Measurements from ENCODE around the gene KIF1B. TPM values are rescaled to one million over a fixed set of nuclear protein-coding genes. Genes with fewer than 3 reads are reported as not detected.

KIF1B gene, protein sequence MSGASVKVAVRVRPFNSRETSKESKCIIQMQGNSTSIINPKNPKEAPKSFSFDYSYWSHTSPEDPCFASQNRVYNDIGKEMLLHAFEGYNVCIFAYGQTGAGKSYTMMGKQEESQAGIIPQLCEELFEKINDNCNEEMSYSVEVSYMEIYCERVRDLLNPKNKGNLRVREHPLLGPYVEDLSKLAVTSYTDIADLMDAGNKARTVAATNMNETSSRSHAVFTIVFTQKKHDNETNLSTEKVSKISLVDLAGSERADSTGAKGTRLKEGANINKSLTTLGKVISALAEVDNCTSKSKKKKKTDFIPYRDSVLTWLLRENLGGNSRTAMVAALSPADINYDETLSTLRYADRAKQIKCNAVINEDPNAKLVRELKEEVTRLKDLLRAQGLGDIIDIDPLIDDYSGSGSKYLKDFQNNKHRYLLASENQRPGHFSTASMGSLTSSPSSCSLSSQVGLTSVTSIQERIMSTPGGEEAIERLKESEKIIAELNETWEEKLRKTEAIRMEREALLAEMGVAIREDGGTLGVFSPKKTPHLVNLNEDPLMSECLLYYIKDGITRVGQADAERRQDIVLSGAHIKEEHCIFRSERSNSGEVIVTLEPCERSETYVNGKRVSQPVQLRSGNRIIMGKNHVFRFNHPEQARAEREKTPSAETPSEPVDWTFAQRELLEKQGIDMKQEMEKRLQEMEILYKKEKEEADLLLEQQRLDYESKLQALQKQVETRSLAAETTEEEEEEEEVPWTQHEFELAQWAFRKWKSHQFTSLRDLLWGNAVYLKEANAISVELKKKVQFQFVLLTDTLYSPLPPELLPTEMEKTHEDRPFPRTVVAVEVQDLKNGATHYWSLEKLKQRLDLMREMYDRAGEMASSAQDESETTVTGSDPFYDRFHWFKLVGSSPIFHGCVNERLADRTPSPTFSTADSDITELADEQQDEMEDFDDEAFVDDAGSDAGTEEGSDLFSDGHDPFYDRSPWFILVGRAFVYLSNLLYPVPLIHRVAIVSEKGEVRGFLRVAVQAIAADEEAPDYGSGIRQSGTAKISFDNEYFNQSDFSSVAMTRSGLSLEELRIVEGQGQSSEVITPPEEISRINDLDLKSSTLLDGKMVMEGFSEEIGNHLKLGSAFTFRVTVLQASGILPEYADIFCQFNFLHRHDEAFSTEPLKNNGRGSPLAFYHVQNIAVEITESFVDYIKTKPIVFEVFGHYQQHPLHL (N-terminal part only)
- total RNA-seq = 48.8 to 49.4 TPM (median 48.9 TPM) in 3 replicates
- long read RNA-seq, full-length matches to known transcripts = 34 of 56 reads
- long read RNA-seq, partial matches to known transcripts = 3 of 56 reads
- long read RNA-seq, other reads (novel, unspliced or antisense) = 19 of 56 reads

DNA sequence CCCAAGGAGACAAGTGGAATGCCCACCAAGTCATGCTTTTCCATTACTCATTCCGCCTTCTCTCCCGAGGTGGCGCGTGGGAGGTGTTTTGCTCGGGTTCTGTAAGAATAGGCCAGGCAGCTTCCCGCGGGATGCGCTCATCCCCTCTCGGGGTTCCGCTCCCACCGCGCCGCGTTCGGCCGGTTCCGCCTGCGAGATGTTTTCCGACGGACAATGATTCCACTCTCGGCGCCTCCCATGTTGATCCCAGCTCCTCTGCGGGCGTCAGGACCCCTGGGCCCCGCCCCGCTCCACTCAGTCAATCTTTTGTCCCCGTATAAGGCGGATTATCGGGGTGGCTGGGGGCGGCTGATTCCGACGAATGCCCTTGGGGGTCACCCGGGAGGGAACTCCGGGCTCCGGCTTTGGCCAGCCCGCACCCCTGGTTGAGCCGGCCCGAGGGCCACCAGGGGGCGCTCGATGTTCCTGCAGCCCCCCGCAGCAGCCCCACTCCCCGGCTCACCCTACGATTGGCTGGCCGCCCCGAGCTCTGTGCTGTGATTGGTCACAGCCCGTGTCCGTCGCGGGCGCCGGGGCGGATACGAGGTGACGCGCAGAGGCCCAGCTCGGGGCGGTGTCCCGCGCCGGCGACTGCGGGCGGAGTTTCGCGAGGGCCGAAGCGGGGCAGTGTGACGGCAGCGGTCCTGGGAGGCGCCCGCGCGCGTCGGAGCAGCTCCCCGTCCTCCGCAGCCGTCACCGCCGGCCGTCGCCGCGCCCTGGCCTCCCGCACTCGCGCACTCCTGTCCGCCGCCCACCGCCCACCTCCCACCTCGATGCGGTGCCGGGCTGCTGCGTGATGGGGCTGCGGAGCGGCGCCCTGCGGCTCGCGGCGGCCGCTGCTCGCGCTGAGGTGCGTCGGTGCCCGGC lies at the start of gene KIF1B:
Gene KIF1B, plus strand, starts transcription at position 666 of the 906 bp plus-strand sequence. CDS start 21,759 bp downstream, outside the sequence.
- H3K27ac Mint-ChIP-seq (ENCODE audit: unreplicated experiment) = peak within 1 kb of the TSS; percentile 98
- H3K4me3 Mint-ChIP-seq (ENCODE audit: unreplicated experiment) = peak within 1 kb of the TSS; percentile 94
- H3K27me3 Mint-ChIP-seq (ENCODE audit: low read depth) = no peaks in the 10 kb centered on the region
- TF ChIP-seq, protein P1, sequence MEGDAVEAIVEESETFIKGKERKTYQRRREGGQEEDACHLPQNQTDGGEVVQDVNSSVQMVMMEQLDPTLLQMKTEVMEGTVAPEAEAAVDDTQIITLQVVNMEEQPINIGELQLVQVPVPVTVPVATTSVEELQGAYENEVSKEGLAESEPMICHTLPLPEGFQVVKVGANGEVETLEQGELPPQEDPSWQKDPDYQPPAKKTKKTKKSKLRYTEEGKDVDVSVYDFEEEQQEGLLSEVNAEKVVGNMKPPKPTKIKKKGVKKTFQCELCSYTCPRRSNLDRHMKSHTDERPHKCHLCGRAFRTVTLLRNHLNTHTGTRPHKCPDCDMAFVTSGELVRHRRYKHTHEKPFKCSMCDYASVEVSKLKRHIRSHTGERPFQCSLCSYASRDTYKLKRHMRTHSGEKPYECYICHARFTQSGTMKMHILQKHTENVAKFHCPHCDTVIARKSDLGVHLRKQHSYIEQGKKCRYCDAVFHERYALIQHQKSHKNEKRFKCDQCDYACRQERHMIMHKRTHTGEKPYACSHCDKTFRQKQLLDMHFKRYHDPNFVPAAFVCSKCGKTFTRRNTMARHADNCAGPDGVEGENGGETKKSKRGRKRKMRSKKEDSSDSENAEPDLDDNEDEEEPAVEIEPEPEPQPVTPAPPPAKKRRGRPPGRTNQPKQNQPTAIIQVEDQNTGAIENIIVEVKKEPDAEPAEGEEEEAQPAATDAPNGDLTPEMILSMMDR (IDR thresholded peaks at IDR 0.05) = peak; percentile 100
- H3K4me1 Mint-ChIP-seq (ENCODE audit: low read depth) = peaks cover 34% of the 10 kb centered on the region
- no peaks in the 10 kb centered on the region for H3K36me3 Mint-ChIP-seq (ENCODE audit: low read depth)
- no peaks in the 10 kb centered on the region for H3K9me3 Mint-ChIP-seq (ENCODE audit: low read depth)
- peak; percentile 100 for DNase-seq (ENCODE audit: low spot score)

DNA sequence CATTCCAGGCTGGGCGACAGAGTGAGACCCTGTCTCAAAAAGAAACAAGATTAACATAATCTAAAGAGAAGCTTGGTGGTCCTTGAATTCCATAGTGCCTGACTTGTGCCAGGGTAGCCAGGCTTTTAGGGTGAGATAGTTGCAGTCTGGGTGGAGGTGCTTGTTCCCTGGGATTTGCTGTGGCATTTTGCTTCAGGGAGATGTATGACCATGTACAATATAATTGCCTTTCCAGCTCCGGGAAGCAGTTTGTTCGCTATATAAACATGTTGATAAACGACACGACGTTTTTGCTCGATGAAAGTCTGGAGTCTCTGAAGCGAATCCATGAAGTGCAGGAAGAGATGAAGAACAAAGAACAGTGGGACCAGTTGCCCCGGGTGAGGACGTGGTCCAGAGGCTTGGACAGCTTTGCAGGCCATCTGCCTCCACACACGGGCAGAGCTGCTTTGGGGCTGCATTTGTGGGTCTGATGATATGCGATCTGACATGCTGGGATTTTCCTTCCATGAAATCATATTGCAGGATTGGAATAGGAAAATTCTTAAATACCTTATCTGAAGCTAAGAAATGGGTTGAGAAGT lies 49.4 kb upstream of the KIF1B start:
- Mint-ChIP-seq H3K36me3 (ENCODE audit: low read depth) (peaks cover 19% of the 10 kb centered on the region), H3K4me3 (ENCODE audit: unreplicated experiment) (no peak overlapping the region), H3K4me1 (ENCODE audit: low read depth) (peaks cover 8% of the 10 kb centered on the region), H3K27ac (ENCODE audit: unreplicated experiment) (peak overlapping the region; percentile 85), H3K9me3 (ENCODE audit: low read depth) (no peaks in the 10 kb centered on the region), H3K27me3 (ENCODE audit: low read depth) (no peaks in the 10 kb centered on the region)
- no peak for DNase-seq (ENCODE audit: low spot score)
- TF ChIP-seq, protein P1 (IDR thresholded peaks at IDR 0.05) = no peak

DNA sequence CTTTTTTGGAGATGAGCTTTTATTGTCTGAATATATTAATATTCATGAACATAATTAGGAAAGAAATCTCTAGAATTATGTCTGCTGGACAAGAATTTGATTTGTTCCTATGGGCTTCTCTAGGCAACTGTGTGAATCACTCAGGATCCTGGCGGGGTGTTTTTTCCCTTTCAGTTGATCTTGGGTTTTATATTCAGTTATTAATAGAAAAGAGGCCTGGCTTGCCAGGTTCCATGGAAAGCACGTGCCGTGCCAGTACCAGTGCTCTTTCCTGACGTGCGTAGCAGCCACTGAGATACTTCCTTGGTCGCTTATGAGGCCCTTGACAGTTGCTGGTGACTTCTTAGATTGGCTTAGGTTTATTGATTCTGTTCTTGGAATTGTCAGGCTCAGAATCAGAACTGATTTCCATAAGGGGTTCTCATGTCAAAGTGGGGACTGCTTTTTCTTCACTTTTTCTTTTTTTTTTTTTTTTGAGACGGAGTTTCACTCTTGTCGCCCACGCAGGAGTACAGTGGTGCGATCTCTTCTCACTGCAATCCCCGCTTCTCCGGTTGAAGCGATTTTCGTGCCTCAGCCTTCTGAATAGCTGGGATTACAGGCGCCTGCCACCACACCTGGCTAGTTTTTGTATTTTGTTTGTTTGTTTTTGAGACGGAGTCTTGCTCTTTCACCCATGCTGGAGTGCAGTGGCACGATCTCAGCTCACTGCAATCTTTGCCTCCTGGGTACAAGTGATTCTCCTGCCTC lies 48.7 kb upstream of the KIF1B start:
- DNase-seq (ENCODE audit: low spot score) = no peak
- TF ChIP-seq, protein P1 (IDR thresholded peaks at IDR 0.05) = no peak
- H3K27me3 Mint-ChIP-seq (ENCODE audit: low read depth) = no peaks in the 10 kb centered on the region
- H3K4me3 Mint-ChIP-seq (ENCODE audit: unreplicated experiment) = no peak overlapping the region
- peak overlapping the region; percentile 85 for H3K27ac Mint-ChIP-seq (ENCODE audit: unreplicated experiment)
- peaks cover 8% of the 10 kb centered on the region for H3K4me1 Mint-ChIP-seq (ENCODE audit: low read depth)
- no peaks in the 10 kb centered on the region for H3K9me3 Mint-ChIP-seq (ENCODE audit: low read depth)
- H3K36me3 Mint-ChIP-seq (ENCODE audit: low read depth) = peaks cover 20% of the 10 kb centered on the region

DNA sequence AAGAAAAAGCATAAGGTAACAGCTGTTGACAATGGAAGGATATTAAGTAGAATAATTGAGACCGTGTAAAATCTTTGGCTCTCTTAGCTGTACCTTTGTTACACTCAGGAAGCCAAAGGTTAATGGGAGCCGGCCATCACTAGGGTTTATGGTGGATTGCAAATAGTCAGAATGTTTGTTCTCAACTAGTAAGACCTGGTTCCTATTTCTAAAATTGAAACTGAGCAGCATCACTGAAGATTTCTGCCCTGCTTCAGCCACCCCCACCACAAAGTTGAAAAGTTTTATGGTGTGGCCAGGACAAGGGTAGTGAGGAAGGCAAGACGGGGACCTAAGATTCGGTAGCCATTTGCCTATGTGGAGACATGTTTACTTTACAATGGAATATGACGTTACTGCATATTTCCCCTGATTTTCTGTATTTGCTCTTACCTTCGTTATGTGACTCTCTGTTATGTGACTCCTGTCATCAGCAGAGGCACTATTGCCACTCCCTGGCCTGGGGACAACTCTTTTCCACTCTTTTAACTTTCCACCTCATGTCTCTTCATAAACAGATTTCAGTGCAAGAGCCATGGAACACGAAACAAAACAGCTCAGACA lies 41.4 kb upstream of the KIF1B start:
- H3K36me3 Mint-ChIP-seq (ENCODE audit: low read depth) = peaks cover 38% of the 10 kb centered on the region
- H3K4me1 Mint-ChIP-seq (ENCODE audit: low read depth) = no peaks in the 10 kb centered on the region
- no peak overlapping the region for H3K27ac Mint-ChIP-seq (ENCODE audit: unreplicated experiment)
- no peaks in the 10 kb centered on the region for H3K9me3 Mint-ChIP-seq (ENCODE audit: low read depth)
- DNase-seq (ENCODE audit: low spot score) = no peak
- no peaks in the 10 kb centered on the region for H3K27me3 Mint-ChIP-seq (ENCODE audit: low read depth)
- no peak overlapping the region for H3K4me3 Mint-ChIP-seq (ENCODE audit: unreplicated experiment)
- TF ChIP-seq, protein P1 (IDR thresholded peaks at IDR 0.05) = no peak

Data from chondrocyte (in vitro differentiated cells).